Measurements from ENCODE around the gene SLC25A12.

The SLC25A12 gene

GRCh38 chr2:171835386-171835785 is 58.7 kb downstream of the SLC25A12 start:
- TF ChIP-seq EZH2 (IDR thresholded peaks at IDR 0.05; ENCODE audit: borderline replicate concordance, low read depth, low read length, severe bottlenecking) (no peak), CTCF (IDR thresholded peaks at IDR 0.05; ENCODE audit: borderline replicate concordance, extremely low read depth, low read length, poor library complexity, severe bottlenecking) (no peak)
- no peak for DNase-seq
- no peaks in the 10 kb centered on the region for H3K4me1 ChIP-seq (ENCODE audit: insufficient read depth, low read length)
- no peaks in the 10 kb centered on the region for H3K27me3 ChIP-seq (ENCODE audit: insufficient read depth, low read length, poor library complexity)
- no peak overlapping the region for H3K4me2 ChIP-seq (ENCODE audit: insufficient read depth, low read length)
- H3K4me3 ChIP-seq (ENCODE audit: low read depth in 1 of 2, low read length in 2 of 2) = no peak overlapping the region
- H2AFZ ChIP-seq (ENCODE audit: low read depth, low read length) = no peak overlapping the region
- no peak overlapping the region for H3K27ac ChIP-seq (ENCODE audit: low read length)
- peaks cover 31% of the 10 kb centered on the region for H3K9me3 ChIP-seq (ENCODE audit: insufficient read depth, low read length, severe bottlenecking)
- no peaks in the 10 kb centered on the region for H3K79me2 ChIP-seq (ENCODE audit: insufficient read depth, low read length)
- peaks cover 90% of the 10 kb centered on the region for H3K36me3 ChIP-seq (ENCODE audit: insufficient read depth, low read length)
- no peak overlapping the region for H3K9ac ChIP-seq (ENCODE audit: low read depth, low read length)
- no peak for ATAC-seq (ENCODE audit: insufficient read depth, low read depth)
- H4K20me1 ChIP-seq (ENCODE audit: insufficient read depth, low read length) = no peaks in the 10 kb centered on the region

- H3K9ac ChIP-seq (ENCODE audit: low read depth, low read length) = no peak overlapping the region
- no peaks in the 10 kb centered on the region for H3K27me3 ChIP-seq (ENCODE audit: insufficient read depth, low read length, poor library complexity)
- H3K9me3 ChIP-seq (ENCODE audit: insufficient read depth, low read length, severe bottlenecking) = peaks cover 31% of the 10 kb centered on the region
- no peaks in the 10 kb centered on the region for H3K79me2 ChIP-seq (ENCODE audit: insufficient read depth, low read length)
- H2AFZ ChIP-seq (ENCODE audit: low read depth, low read length) = no peak overlapping the region
- H4K20me1 ChIP-seq (ENCODE audit: insufficient read depth, low read length) = no peaks in the 10 kb centered on the region
- H3K4me2 ChIP-seq (ENCODE audit: insufficient read depth, low read length) = no peak overlapping the region
- ATAC-seq (ENCODE audit: insufficient read depth, low read depth) (no peak), DNase-seq (no peak)
- H3K27ac ChIP-seq (ENCODE audit: low read length) = no peak overlapping the region
- no peaks in the 10 kb centered on the region for H3K4me1 ChIP-seq (ENCODE audit: insufficient read depth, low read length)
- H3K36me3 ChIP-seq (ENCODE audit: insufficient read depth, low read length) = peaks cover 92% of the 10 kb centered on the region
- H3K4me3 ChIP-seq (ENCODE audit: low read depth in 1 of 2, low read length in 2 of 2) = no peak overlapping the region
- no peak for TF ChIP-seq CTCF (IDR thresholded peaks at IDR 0.05; ENCODE audit: borderline replicate concordance, extremely low read depth, low read length, poor library complexity, severe bottlenecking)
- TF ChIP-seq EZH2 (IDR thresholded peaks at IDR 0.05; ENCODE audit: borderline replicate concordance, low read depth, low read length, severe bottlenecking) = no peak
Observed at GRCh38 chr2:171834286-171834685, 59.8 kb downstream of the SLC25A12 start.

- H3K27ac ChIP-seq (ENCODE audit: low read length) = no peak overlapping the region
- no peaks in the 10 kb centered on the region for H3K4me1 ChIP-seq (ENCODE audit: insufficient read depth, low read length)
- TF ChIP-seq EZH2 (IDR thresholded peaks at IDR 0.05; ENCODE audit: borderline replicate concordance, low read depth, low read length, severe bottlenecking) = no peak
- TF ChIP-seq CTCF (IDR thresholded peaks at IDR 0.05; ENCODE audit: borderline replicate concordance, extremely low read depth, low read length, poor library complexity, severe bottlenecking) = no peak
- no peak overlapping the region for H3K9ac ChIP-seq (ENCODE audit: low read depth, low read length)
- H3K9me3 ChIP-seq (ENCODE audit: insufficient read depth, low read length, severe bottlenecking) = peaks cover 31% of the 10 kb centered on the region
- DNase-seq = no peak
- H2AFZ ChIP-seq (ENCODE audit: low read depth, low read length) = no peak overlapping the region
- H4K20me1 ChIP-seq (ENCODE audit: insufficient read depth, low read length) = no peaks in the 10 kb centered on the region
- H3K79me2 ChIP-seq (ENCODE audit: insufficient read depth, low read length) = no peaks in the 10 kb centered on the region
- H3K4me3 ChIP-seq (ENCODE audit: low read depth in 1 of 2, low read length in 2 of 2) = no peak overlapping the region
- H3K27me3 ChIP-seq (ENCODE audit: insufficient read depth, low read length, poor library complexity) = no peaks in the 10 kb centered on the region
- ATAC-seq (ENCODE audit: insufficient read depth, low read depth) = no peak
- H3K36me3 ChIP-seq (ENCODE audit: insufficient read depth, low read length) = peaks cover 93% of the 10 kb centered on the region
- H3K4me2 ChIP-seq (ENCODE audit: insufficient read depth, low read length) = no peak overlapping the region
Observed at GRCh38 chr2:171832489-171832888, 61.6 kb downstream of the SLC25A12 start.

- no peak overlapping the region for H2AFZ ChIP-seq (ENCODE audit: low read depth, low read length)
- DNase-seq (no peak), ATAC-seq (ENCODE audit: insufficient read depth, low read depth) (no peak)
- no peaks in the 10 kb centered on the region for H3K79me2 ChIP-seq (ENCODE audit: insufficient read depth, low read length)
- H4K20me1 ChIP-seq (ENCODE audit: insufficient read depth, low read length) = no peaks in the 10 kb centered on the region
- TF ChIP-seq CTCF (IDR thresholded peaks at IDR 0.05; ENCODE audit: borderline replicate concordance, extremely low read depth, low read length, poor library complexity, severe bottlenecking) (no peak), EZH2 (IDR thresholded peaks at IDR 0.05; ENCODE audit: borderline replicate concordance, low read depth, low read length, severe bottlenecking) (no peak)
- no peaks in the 10 kb centered on the region for H3K4me1 ChIP-seq (ENCODE audit: insufficient read depth, low read length)
- H3K27ac ChIP-seq (ENCODE audit: low read length) = no peak overlapping the region
- no peak overlapping the region for H3K9ac ChIP-seq (ENCODE audit: low read depth, low read length)
- H3K36me3 ChIP-seq (ENCODE audit: insufficient read depth, low read length) = peaks cover 83% of the 10 kb centered on the region
- H3K9me3 ChIP-seq (ENCODE audit: insufficient read depth, low read length, severe bottlenecking) = peaks cover 31% of the 10 kb centered on the region
- H3K4me2 ChIP-seq (ENCODE audit: insufficient read depth, low read length) = no peak overlapping the region
- H3K27me3 ChIP-seq (ENCODE audit: insufficient read depth, low read length, poor library complexity) = no peaks in the 10 kb centered on the region
- no peak overlapping the region for H3K4me3 ChIP-seq (ENCODE audit: low read depth in 1 of 2, low read length in 2 of 2)
Observed at GRCh38 chr2:171830039-171830438, 64.0 kb downstream of the SLC25A12 start.

All from DND-41 (cell line).